Measurements from ENCODE around the gene NFATC1.

NFATC1 gene

DNA sequence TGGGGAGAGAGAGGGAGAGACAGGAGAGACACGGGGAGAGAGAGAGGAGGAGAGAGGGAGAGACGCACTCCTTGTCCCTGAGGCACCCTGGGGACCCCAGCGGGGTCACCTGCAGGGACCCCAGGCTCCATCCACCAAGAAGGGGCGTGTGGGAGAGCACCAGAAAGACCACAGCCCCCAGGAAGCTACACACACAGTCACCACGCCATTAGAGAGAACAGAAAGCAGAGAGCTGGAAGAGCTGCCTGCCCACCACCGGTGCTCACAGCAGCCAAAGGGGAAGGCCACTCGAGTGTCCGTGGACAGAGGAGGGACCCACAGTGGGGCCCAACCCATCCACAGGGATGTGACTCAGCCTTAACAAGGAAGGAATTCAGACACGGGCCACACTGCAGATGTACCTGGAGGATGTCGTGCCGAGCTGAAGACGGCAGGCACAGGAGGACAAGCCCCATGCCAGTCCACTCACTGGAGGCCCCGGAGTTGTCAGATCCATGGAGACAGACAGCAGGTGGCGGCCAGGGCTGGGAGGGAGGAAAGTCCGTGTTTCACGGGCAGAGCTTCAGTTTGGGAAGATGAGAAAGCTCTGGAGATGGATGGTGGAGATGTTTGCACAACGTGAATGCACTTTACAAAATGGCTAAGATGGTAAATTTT lies 11.5 kb upstream of the NFATC1 start:
- Histone ChIP-seq H3K36me3 (ENCODE audit: insufficient read depth, low read length) (no peaks in the 10 kb centered on the region), H3K27ac (ENCODE audit: low read depth, low read length) (no peak overlapping the region), H3K9me3 (ENCODE audit: insufficient read depth, low read depth, low read length) (no peaks in the 10 kb centered on the region), H3K27me3 (ENCODE audit: insufficient read depth, low read length) (peaks cover 11% of the 10 kb centered on the region), H3K9ac (ENCODE audit: low read depth, low read length) (no peak overlapping the region), H3K4me3 (ENCODE audit: low read length) (no peak overlapping the region), H3K4me1 (ENCODE audit: insufficient read depth, low read length) (no peaks in the 10 kb centered on the region)
- WGBS = 86% methylated on average over 17 of the region's 17 CpGs

GRCh38 chr18:79384834-79385233 lies 10.9 kb upstream of the NFATC1 start:
- 87% methylated on average over 16 of the region's 16 CpGs for WGBS

GRCh38 chr18:79385326-79385707 lies 10.4 kb upstream of the NFATC1 start:
- 75% methylated on average over 17 of the region's 17 CpGs for WGBS
- H3K4me3 ChIP-seq (ENCODE audit: low read length) = no peak overlapping the region
- no peaks in the 10 kb centered on the region for H3K36me3 ChIP-seq (ENCODE audit: insufficient read depth, low read length)
- H3K4me1 ChIP-seq (ENCODE audit: insufficient read depth, low read length) = no peaks in the 10 kb centered on the region
- H3K9me3 ChIP-seq (ENCODE audit: insufficient read depth, low read depth, low read length) = no peaks in the 10 kb centered on the region
- no peak overlapping the region for H3K27ac ChIP-seq (ENCODE audit: low read depth, low read length)
- peaks cover 21% of the 10 kb centered on the region for H3K27me3 ChIP-seq (ENCODE audit: insufficient read depth, low read length)
- no peak overlapping the region for H3K9ac ChIP-seq (ENCODE audit: low read depth, low read length)

More at GRCh38 chr18:79384834-79385233, 10.9 kb upstream of the NFATC1 start:
- H3K4me3 ChIP-seq (ENCODE audit: low read length) = no peak overlapping the region
- no peak overlapping the region for H3K27ac ChIP-seq (ENCODE audit: low read depth, low read length)
- H3K9me3 ChIP-seq (ENCODE audit: insufficient read depth, low read depth, low read length) = no peaks in the 10 kb centered on the region
- H3K36me3 ChIP-seq (ENCODE audit: insufficient read depth, low read length) = no peaks in the 10 kb centered on the region
- peaks cover 16% of the 10 kb centered on the region for H3K27me3 ChIP-seq (ENCODE audit: insufficient read depth, low read length)
- no peak overlapping the region for H3K9ac ChIP-seq (ENCODE audit: low read depth, low read length)
- H3K4me1 ChIP-seq (ENCODE audit: insufficient read depth, low read length) = no peaks in the 10 kb centered on the region

GRCh38 chr18:79385708-79386341 lies 9.9 kb upstream of the NFATC1 start:
- Histone ChIP-seq H3K9me3 (ENCODE audit: insufficient read depth, low read depth, low read length) (no peaks in the 10 kb centered on the region), H3K27me3 (ENCODE audit: insufficient read depth, low read length) (peaks cover 26% of the 10 kb centered on the region), H3K27ac (ENCODE audit: low read depth, low read length) (no peak overlapping the region), H3K9ac (ENCODE audit: low read depth, low read length) (no peak overlapping the region), H3K4me1 (ENCODE audit: insufficient read depth, low read length) (no peaks in the 10 kb centered on the region), H3K36me3 (ENCODE audit: insufficient read depth, low read length) (no peaks in the 10 kb centered on the region), H3K4me3 (ENCODE audit: low read length) (no peak overlapping the region)
- WGBS = 92% methylated on average over 21 of the region's 21 CpGs

GRCh38 chr18:79386547-79386946 lies 9.2 kb upstream of the NFATC1 start:
- H3K4me1 ChIP-seq (ENCODE audit: insufficient read depth, low read length) = no peaks in the 10 kb centered on the region
- no peak overlapping the region for H3K9ac ChIP-seq (ENCODE audit: low read depth, low read length)
- H3K4me3 ChIP-seq (ENCODE audit: low read length) = no peak overlapping the region
- no peak overlapping the region for H3K27ac ChIP-seq (ENCODE audit: low read depth, low read length)
- WGBS = 95% methylated on average over 14 of the region's 14 CpGs
- H3K36me3 ChIP-seq (ENCODE audit: insufficient read depth, low read length) = no peaks in the 10 kb centered on the region
- no peaks in the 10 kb centered on the region for H3K9me3 ChIP-seq (ENCODE audit: insufficient read depth, low read depth, low read length)
- H3K27me3 ChIP-seq (ENCODE audit: insufficient read depth, low read length) = peaks cover 31% of the 10 kb centered on the region

DNA sequence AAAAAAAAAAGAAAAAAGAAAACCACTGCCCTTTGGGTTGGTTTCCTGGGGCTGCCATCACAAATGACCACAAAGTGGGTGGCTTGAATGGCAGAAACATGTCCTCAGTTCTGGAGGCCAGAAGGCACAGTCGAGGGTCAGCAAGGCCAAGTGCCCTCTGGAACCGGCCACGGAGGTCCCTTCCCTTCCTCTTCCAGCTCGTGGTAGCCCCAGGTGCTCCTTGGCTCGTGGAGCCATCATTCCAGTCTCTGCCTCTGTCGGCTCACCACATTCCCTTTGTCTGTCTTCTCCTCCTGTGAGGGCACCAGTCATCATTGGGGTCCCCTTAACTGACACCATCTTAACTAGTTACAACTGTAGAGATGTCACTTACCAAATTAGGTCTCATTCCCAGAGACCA lies 8.5 kb upstream of the NFATC1 start:
- Histone ChIP-seq H3K36me3 (ENCODE audit: insufficient read depth, low read length) (no peaks in the 10 kb centered on the region), H3K4me3 (ENCODE audit: low read length) (no peak overlapping the region), H3K9ac (ENCODE audit: low read depth, low read length) (no peak overlapping the region), H3K27me3 (ENCODE audit: insufficient read depth, low read length) (peaks cover 37% of the 10 kb centered on the region), H3K27ac (ENCODE audit: low read depth, low read length) (no peak overlapping the region), H3K9me3 (ENCODE audit: insufficient read depth, low read depth, low read length) (no peaks in the 10 kb centered on the region), H3K4me1 (ENCODE audit: insufficient read depth, low read length) (no peaks in the 10 kb centered on the region)
- WGBS = 78% methylated on average over 6 of the region's 6 CpGs

- Histone ChIP-seq H3K4me1 (ENCODE audit: insufficient read depth, low read length) (no peaks in the 10 kb centered on the region), H3K36me3 (ENCODE audit: insufficient read depth, low read length) (no peaks in the 10 kb centered on the region), H3K27me3 (ENCODE audit: insufficient read depth, low read length) (peaks cover 41% of the 10 kb centered on the region), H3K9me3 (ENCODE audit: insufficient read depth, low read depth, low read length) (no peaks in the 10 kb centered on the region), H3K9ac (ENCODE audit: low read depth, low read length) (no peak overlapping the region), H3K27ac (ENCODE audit: low read depth, low read length) (no peak overlapping the region), H3K4me3 (ENCODE audit: low read length) (no peak overlapping the region)
- WGBS = 86% methylated on average over 11 of the region's 11 CpGs
Observed at GRCh38 chr18:79387615-79388014, 8.1 kb upstream of the NFATC1 start.

- Histone ChIP-seq H3K4me1 (ENCODE audit: insufficient read depth, low read length) (no peaks in the 10 kb centered on the region), H3K9me3 (ENCODE audit: insufficient read depth, low read depth, low read length) (no peaks in the 10 kb centered on the region), H3K27ac (ENCODE audit: low read depth, low read length) (no peak overlapping the region), H3K27me3 (ENCODE audit: insufficient read depth, low read length) (peaks cover 46% of the 10 kb centered on the region), H3K4me3 (ENCODE audit: low read length) (no peak overlapping the region), H3K9ac (ENCODE audit: low read depth, low read length) (no peak overlapping the region), H3K36me3 (ENCODE audit: insufficient read depth, low read length) (no peaks in the 10 kb centered on the region)
- WGBS = 88% methylated on average over 7 of the region's 7 CpGs
Observed at GRCh38 chr18:79388043-79388442, 7.7 kb upstream of the NFATC1 start.

DNA sequence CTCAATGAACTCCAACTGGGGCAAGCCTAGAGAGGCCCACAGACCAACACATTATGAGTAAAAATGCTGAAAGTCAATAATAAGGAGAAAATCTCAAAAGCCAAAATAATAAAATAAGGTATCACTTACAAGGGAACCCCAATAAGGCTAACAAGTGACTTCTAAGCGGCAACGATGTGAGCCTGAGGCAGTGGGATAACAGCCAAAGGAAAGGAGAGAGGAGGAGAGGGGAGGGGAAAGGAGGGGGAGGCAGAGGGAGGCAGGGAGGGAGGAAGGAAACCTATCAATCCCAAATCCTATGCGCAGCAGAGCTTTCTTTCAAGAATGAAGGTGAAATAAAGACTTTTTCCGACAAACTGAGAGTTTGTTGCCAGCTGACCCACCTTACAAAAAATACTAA lies 6.0 kb upstream of the NFATC1 start:
- no peaks in the 10 kb centered on the region for H3K4me1 ChIP-seq (ENCODE audit: insufficient read depth, low read length)
- no peaks in the 10 kb centered on the region for H3K36me3 ChIP-seq (ENCODE audit: insufficient read depth, low read length)
- H3K9ac ChIP-seq (ENCODE audit: low read depth, low read length) = no peak overlapping the region
- H3K4me3 ChIP-seq (ENCODE audit: low read length) = no peak overlapping the region
- H3K9me3 ChIP-seq (ENCODE audit: insufficient read depth, low read depth, low read length) = no peaks in the 10 kb centered on the region
- H3K27ac ChIP-seq (ENCODE audit: low read depth, low read length) = no peak overlapping the region
- H3K27me3 ChIP-seq (ENCODE audit: insufficient read depth, low read length) = peaks cover 60% of the 10 kb centered on the region
- 53% methylated on average over 4 of the region's 4 CpGs for WGBS

GRCh38 chr18:79392226-79392625 lies 3.5 kb upstream of the NFATC1 start:
- 87% methylated on average over 8 of the region's 8 CpGs for WGBS
- no peaks in the 10 kb centered on the region for H3K9me3 ChIP-seq (ENCODE audit: insufficient read depth, low read depth, low read length)
- no peaks in the 10 kb centered on the region for H3K36me3 ChIP-seq (ENCODE audit: insufficient read depth, low read length)
- H3K4me1 ChIP-seq (ENCODE audit: insufficient read depth, low read length) = no peaks in the 10 kb centered on the region
- H3K9ac ChIP-seq (ENCODE audit: low read depth, low read length) = no peak overlapping the region
- H3K27ac ChIP-seq (ENCODE audit: low read depth, low read length) = no peak overlapping the region
- peaks cover 81% of the 10 kb centered on the region for H3K27me3 ChIP-seq (ENCODE audit: insufficient read depth, low read length)
- no peak overlapping the region for H3K4me3 ChIP-seq (ENCODE audit: low read length)

DNA sequence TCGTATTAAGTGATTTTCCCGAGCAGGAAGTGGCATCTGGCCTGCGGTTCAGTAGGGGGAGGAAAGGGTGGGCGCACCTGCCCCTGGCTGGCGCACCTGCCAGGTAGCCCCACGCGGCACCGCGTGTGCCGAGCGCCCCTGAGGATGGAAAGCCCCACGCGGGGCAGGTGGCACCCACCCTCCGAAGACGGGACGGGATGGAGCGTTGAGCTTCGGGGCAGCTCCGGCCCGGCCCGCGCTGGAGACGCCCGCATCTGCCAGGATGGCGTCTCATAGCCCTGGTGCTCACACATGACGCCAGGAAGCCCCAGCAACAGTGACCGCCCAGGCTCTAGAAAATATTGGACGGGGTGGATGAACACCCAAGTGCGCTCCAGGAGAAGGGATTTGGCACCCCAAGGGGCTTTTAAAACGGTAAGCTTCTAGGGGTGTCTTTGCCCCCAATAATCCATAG lies 2.5 kb upstream of the NFATC1 start:
- Histone ChIP-seq H3K9ac (ENCODE audit: low read depth, low read length) (no peak overlapping the region), H3K4me3 (ENCODE audit: low read length) (peak overlapping the region; percentile 54), H3K9me3 (ENCODE audit: insufficient read depth, low read depth, low read length) (no peaks in the 10 kb centered on the region), H3K27ac (ENCODE audit: low read depth, low read length) (no peak overlapping the region), H3K27me3 (ENCODE audit: insufficient read depth, low read length) (peaks cover 90% of the 10 kb centered on the region), H3K4me1 (ENCODE audit: insufficient read depth, low read length) (no peaks in the 10 kb centered on the region), H3K36me3 (ENCODE audit: insufficient read depth, low read length) (no peaks in the 10 kb centered on the region)
- WGBS = 7% methylated on average over 30 of the region's 30 CpGs
